Transverse colon (tissue), 4 donors: ENCODE results near the gene RPL13A. TPM values are rescaled to one million over a fixed set of nuclear protein-coding genes. Genes with fewer than 3 reads are reported as not detected.

ENCODE experiments used
- DNase-seq: peaks from one replicate; pipeline ENCODE4 v3.0.0-alpha.2; 2019
- H3K27ac ChIP-seq, 4 donors: fragments of 200-600 bp; sonication (generic); 2 replicates each; pipeline ENCODE4 v1.5.1; 2016 to 2018; ENCODE audit warnings: inconsistent platforms in 4 of 4
- H3K27me3 ChIP-seq: fragments of 200-600 bp; sonication (generic); 2 replicates; pipeline ENCODE4 v1.5.1; 2017; ENCODE audit warnings: inconsistent platforms
- H3K36me3 ChIP-seq, 4 donors: fragments of 200-600 bp; sonication (generic); 2 replicates each; pipeline ENCODE4 v1.5.1; 2017 to 2019; ENCODE audit warnings: inconsistent platforms in 4 of 4
- H3K4me1 ChIP-seq, 4 donors: fragments of 200-600 bp; sonication (generic); 2 replicates each; pipeline ENCODE4 v1.5.1; 2017 to 2020; ENCODE audit warnings: inconsistent platforms in 4 of 4
- H3K4me3 ChIP-seq, 4 donors: fragments of 200-600 bp; sonication (generic); 1 replicate in 1 of 4; 2 replicates in 3 of 4; pipeline versions ENCODE4 v1.5.1 to v1.6.1; 2017 to 2019; ENCODE audit warnings: inconsistent platforms in 4 of 4
- H3K9me3 ChIP-seq, 2 donors: fragments of 200-600 bp; sonication (generic); 2 replicates each; pipeline ENCODE4 v1.5.1; 2017 to 2019; ENCODE audit warnings: inconsistent platforms in 2 of 2
- EP300 ChIP-seq: sonication (generic); formaldehyde crosslinking; IDR thresholded peaks from one replicate; pipeline ENCODE4 v1.6.1; 2017; ENCODE audit warnings: antibody characterized with exemption, low read depth
- POLR2A ChIP-seq: fragments of 450-650 bp; IDR thresholded peaks from one replicate; pipeline ENCODE4 v1.6.1; 2016; ENCODE audit warnings: antibody characterized with exemption, mild to moderate bottlenecking, moderate library complexity
- POLR2AphosphoS5 ChIP-seq, 3 donors: sonication (generic); formaldehyde crosslinking; IDR thresholded peaks; one replicate each; pipeline ENCODE4 v1.6.1; 2016; ENCODE audit warnings: antibody characterized with exemption in 3 of 3
- whole genome bisulfite sequencing, 2 donors: methylation state at CpG; one replicate each; pipeline ENCODE4 v1.1.5; 2018; ENCODE audit warnings: low coverage in 1 of 2; 5-methylcytosine and 5-hydroxymethylcytosine counted together
- in situ Hi-C, 4 donors: fragments of 200-750 bp; cut with MboI; loops; one replicate each; pipeline versions ENCODE4 v1.15.0 to v1.15.1; 2017; ENCODE audit warnings: low sequenced_read_pairs in 3 of 4, low pct_ligation_motif_present in 1 of 4, low pct_unique_long_range_greater_than_20kb in 1 of 4
- intact Hi-C: fragments of 100-400 bp; cut with DNase I; formaldehyde crosslinking; loops from one replicate; pipeline ENCODE4 v1.15.1; 2023; ENCODE audit warnings: low total_unique reads
- total RNA-seq, 4 donors: library from RNA; depleted of rRNA; stranded (reverse); fragments of >200 nt; gene quantifications; one replicate each; pipeline ENCODE4 v1.1.0, GENCODE V29; 2016
- TF ChIP-seq, protein P1 (sequence below), 5 experiments: fragments of 200-600 bp in 3 of 5; fragments of 450-650 bp in 2 of 5; sonication (generic) in 3 of 5; IDR thresholded peaks; 1 replicate in 2 of 5; 2 replicates in 3 of 5; pipeline ENCODE4 v1.5.1; 2016 to 2017; ENCODE audit warnings: antibody characterized with exemption in 5 of 5, inconsistent platforms in 3 of 5, mild to moderate bottlenecking in 2 of 5, moderate library complexity in 1 of 5

RPL13A gene
- total RNA-seq, 4 donors from 2014 or later = 1,219 to 2,956 (median 2,884) TPM

DNA sequence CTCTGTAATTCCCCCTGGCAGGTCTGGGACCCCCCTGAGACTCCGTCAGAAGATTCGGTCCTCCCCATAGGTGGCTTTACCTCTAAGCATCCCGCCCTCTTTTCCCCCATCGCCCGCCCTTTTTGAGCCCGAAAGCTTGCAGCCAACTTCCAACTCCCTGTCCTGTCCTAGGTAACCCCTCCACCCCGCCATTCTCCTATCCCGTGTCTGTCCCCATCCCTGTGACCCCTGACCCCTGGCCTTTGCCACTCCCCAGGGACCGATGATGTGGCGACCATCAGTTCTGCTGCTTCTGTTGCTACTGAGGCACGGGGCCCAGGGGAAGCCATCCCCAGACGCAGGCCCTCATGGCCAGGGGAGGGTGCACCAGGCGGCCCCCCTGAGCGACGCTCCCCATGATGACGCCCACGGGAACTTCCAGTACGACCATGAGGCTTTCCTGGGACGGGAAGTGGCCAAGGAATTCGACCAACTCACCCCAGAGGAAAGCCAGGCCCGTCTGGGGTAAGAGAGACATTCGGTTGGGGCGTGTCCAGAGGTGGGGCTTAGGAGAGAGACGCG is 40.9 kb downstream of the RPL13A start:
- Histone ChIP-seq H3K4me1 (peaks cover 0 to 23% (median 11%) of the 10 kb centered on the region in 4 donors), H3K36me3 (peaks cover 0 to 12% (median 3%) of the 10 kb centered on the region in 4 donors), H3K27me3 (no peaks in the 10 kb centered on the region), H3K4me3 (peak overlapping the region; percentile 8 to 25 (median 20)), H3K27ac (peak overlapping the region in 2 of 4 donors; percentile 33 to 55), H3K9me3 (no peaks in the 10 kb centered on the region)
- DNase-seq = no peak
- in situ Hi-C loops = no loop called here
- 72 to 73% methylated on average over 9 to 25 of the region's 25 CpGs for WGBS, 2 donors
- TF ChIP-seq EP300 (no peak), POLR2AphosphoS5 (IDR thresholded peaks at IDR 0.05) (no peak)
- intact Hi-C loops = no loop called here

GRCh38 chr19:49530708-49531107 is 43.3 kb downstream of the RPL13A start:
- in situ Hi-C loops = no loop called here
- no peaks in the 10 kb centered on the region for H3K9me3 ChIP-seq
- H3K36me3 ChIP-seq = peaks cover 0 to 5% (median 3%) of the 10 kb centered on the region in 4 donors
- intact Hi-C loops = no loop called here
- DNase-seq = no peak
- no peak for TF ChIP-seq POLR2A
- TF ChIP-seq POLR2AphosphoS5 (IDR thresholded peaks at IDR 0.05) = no peak
- TF ChIP-seq, protein P1, sequence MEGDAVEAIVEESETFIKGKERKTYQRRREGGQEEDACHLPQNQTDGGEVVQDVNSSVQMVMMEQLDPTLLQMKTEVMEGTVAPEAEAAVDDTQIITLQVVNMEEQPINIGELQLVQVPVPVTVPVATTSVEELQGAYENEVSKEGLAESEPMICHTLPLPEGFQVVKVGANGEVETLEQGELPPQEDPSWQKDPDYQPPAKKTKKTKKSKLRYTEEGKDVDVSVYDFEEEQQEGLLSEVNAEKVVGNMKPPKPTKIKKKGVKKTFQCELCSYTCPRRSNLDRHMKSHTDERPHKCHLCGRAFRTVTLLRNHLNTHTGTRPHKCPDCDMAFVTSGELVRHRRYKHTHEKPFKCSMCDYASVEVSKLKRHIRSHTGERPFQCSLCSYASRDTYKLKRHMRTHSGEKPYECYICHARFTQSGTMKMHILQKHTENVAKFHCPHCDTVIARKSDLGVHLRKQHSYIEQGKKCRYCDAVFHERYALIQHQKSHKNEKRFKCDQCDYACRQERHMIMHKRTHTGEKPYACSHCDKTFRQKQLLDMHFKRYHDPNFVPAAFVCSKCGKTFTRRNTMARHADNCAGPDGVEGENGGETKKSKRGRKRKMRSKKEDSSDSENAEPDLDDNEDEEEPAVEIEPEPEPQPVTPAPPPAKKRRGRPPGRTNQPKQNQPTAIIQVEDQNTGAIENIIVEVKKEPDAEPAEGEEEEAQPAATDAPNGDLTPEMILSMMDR (IDR thresholded peaks at IDR 0.05) = no peak
- TF ChIP-seq EP300 = no peak
- H3K27ac ChIP-seq = no peak overlapping the region
- no peak overlapping the region for H3K4me3 ChIP-seq
- H3K4me1 ChIP-seq = peaks cover 0 to 33% (median 18%) of the 10 kb centered on the region in 4 donors
- 88% methylated on average over 7 of the region's 7 CpGs; no CpG with 5 or more reads in 1 of the 2 donors for WGBS, 2 donors
- no peaks in the 10 kb centered on the region for H3K27me3 ChIP-seq

- H3K4me3 ChIP-seq = peak overlapping the region; percentile 16 to 46 (median 39)
- WGBS, 2 donors = 36 to 49% methylated on average over 3 to 85 of the region's 87 CpGs
- no peaks in the 10 kb centered on the region for H3K9me3 ChIP-seq
- H3K4me1 ChIP-seq = peaks cover 0 to 18% (median 9%) of the 10 kb centered on the region in 4 donors
- H3K36me3 ChIP-seq = peaks cover 0 to 23% (median 8%) of the 10 kb centered on the region in 4 donors
- no peak overlapping the region for H3K27ac ChIP-seq
- H3K27me3 ChIP-seq = no peaks in the 10 kb centered on the region
- peak; percentile 11 for TF ChIP-seq POLR2A
- TF ChIP-seq POLR2AphosphoS5 (IDR thresholded peaks at IDR 0.05) = no peak
- TF ChIP-seq, protein P1 (IDR thresholded peaks at IDR 0.05) = peak in 3 of 5 experiments; percentile 14 to 25 (median 20)
- no peak for TF ChIP-seq EP300
- in situ Hi-C loops (no loop called here), intact Hi-C loops (no loop called here)
- DNase-seq = peak; percentile 69
Observed at GRCh38 chr19:49533551-49534488, 46.4 kb downstream of the RPL13A start.

DNA sequence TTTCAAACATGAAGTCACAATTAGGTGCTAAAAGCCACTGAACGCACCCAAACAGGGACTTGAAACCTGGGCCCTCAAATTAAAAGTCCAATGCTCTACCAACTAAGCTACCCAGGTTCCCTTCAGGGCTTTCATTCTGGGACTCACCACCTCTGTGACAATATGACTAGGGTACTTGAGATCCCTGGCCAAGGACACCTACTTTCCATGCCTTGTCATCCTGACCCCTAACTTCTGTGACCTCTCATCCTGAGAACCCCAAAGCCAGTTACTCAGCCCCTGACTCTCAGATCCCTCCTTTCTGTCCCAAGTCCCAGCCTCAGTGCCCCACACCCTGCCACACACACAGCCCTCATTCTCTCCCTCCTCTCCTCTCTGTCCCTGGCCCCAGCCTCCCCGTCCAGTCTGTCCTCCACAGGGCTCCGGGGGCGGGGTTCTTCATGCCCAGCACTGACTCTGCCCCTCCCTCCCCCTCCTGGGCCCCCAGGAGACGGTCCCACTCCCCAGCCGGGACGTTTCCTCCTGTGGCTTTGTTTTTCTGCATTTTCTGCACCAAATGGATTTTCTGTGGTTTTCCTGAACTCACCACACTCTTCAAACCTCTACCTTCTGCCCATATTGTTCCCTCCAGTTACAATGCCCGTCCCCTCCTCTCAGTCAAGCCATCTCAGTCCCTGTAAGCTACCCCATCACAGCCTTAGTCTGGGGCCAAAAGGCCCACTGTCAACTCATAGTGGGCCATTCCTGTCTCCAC is 47.4 kb downstream of the RPL13A start:
- peaks cover 0 to 13% (median 8%) of the 10 kb centered on the region in 4 donors for H3K4me1 ChIP-seq
- in situ Hi-C loops (no loop called here), intact Hi-C loops (no loop called here)
- H3K27ac ChIP-seq = no peak overlapping the region
- no peaks in the 10 kb centered on the region for H3K27me3 ChIP-seq
- no peak overlapping the region for H3K4me3 ChIP-seq
- 70 to 80% methylated on average over 2 to 8 of the region's 8 CpGs for WGBS, 2 donors
- DNase-seq = no peak
- H3K36me3 ChIP-seq = peaks cover 0 to 24% (median 8%) of the 10 kb centered on the region in 4 donors
- H3K9me3 ChIP-seq = no peaks in the 10 kb centered on the region
- TF ChIP-seq, protein P1 (IDR thresholded peaks at IDR 0.05) = no peak
- TF ChIP-seq EP300 (no peak), POLR2A (no peak), POLR2AphosphoS5 (IDR thresholded peaks at IDR 0.05) (no peak)
